ENCODE results near the gene PRSS22. TPM values are rescaled to one million over a fixed set of nuclear protein-coding genes. Genes with fewer than 3 reads are reported as not detected.

PRSS22 gene
- total RNA-seq, 1 donor from 2014 or later, result 23.3 TPM

GRCh38 chr16:2884041-2884451 is 26.1 kb upstream of the PRSS22 start:
- Mint-ChIP-seq H3K27ac (peak overlapping the region; percentile 89), H3K4me1 (ENCODE audit: low read depth) (peaks cover 7% of the 10 kb centered on the region), H3K9me3 (ENCODE audit: low read depth) (no peaks in the 10 kb centered on the region), H3K36me3 (ENCODE audit: insufficient read depth) (no peaks in the 10 kb centered on the region), H3K4me3 (ENCODE audit: low read depth) (peak overlapping the region; percentile 89), H3K27me3 (peaks cover 8% of the 10 kb centered on the region)
- no peak for DNase-seq (ENCODE audit: low spot score, unreplicated experiment)
- TF ChIP-seq CTCF (IDR thresholded peaks at IDR 0.05; ENCODE audit: unreplicated experiment), result no peak

DNA sequence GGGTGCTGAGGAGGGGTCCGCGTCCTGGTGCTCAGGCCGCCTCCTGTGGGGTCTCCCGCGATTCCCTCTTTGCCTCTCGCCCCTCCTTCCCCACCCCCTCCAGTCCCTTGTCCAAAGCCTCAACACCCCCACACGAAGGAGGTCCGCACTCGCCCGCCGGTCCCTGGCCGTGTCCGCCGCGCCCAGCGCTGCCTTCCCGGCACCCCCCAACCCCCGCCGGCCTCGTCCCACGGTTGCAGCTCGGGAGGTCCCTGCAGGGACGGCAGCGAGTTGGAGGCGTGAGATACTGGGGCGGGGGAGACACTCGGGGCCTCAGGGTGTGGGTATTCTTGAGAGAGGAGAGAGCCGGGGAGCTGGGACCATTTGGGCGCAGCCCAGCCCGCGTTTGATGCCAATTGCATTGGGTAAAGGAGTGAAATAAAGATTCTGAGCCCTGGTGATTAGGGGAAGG is 25.5 kb upstream of the PRSS22 start:
- DNase-seq (ENCODE audit: low spot score, unreplicated experiment), result peak; percentile 24
- peaks cover 7% of the 10 kb centered on the region for H3K4me1 Mint-ChIP-seq (ENCODE audit: low read depth)
- no peaks in the 10 kb centered on the region for H3K36me3 Mint-ChIP-seq (ENCODE audit: insufficient read depth)
- H3K9me3 Mint-ChIP-seq (ENCODE audit: low read depth), result no peaks in the 10 kb centered on the region
- no peak for TF ChIP-seq CTCF (IDR thresholded peaks at IDR 0.05; ENCODE audit: unreplicated experiment)
- H3K4me3 Mint-ChIP-seq (ENCODE audit: low read depth), result peak overlapping the region; percentile 89
- H3K27ac Mint-ChIP-seq, result peak overlapping the region; percentile 89
- H3K27me3 Mint-ChIP-seq, result peaks cover 8% of the 10 kb centered on the region

DNA sequence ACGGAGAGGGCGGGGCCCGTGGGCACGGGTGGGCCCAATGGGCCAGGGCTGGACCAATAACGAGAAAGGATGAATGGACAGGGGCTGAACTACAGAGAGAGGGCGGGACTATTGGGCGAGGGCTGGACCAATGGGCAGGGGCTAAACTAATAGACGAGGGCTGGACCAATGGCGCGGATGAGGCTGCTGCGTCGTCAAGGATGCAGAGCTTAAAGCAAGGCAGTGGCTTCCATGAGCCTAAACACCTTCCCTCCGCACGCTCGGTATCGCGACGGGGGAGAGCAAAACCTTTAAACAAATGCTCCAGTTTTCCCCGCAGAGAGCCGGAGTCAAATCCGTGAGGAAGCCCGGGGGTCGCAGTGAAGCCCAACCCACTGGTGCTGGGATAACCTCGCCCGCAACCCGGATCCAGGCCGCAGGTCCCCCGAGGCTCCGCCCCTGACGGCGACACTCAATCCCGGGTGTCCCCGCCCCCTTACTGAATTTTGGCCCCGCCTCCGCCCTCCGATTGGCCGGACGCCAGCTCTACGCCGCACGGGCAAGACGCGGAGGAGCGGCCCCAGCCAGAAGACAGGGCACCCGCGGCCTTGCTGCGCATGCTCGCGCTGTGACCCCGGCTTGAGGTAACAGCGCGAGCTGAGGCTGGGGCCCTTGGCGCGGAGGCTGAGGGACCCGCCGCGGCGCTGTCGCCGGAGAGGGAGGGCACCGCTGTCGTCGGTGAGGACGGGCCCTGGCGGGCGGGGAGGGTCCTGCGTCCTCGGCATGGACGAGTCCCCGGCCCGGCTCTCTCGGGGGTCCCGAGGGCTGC is 24.9 kb upstream of the PRSS22 start, which contains the start of gene FLYWCH2:
Gene FLYWCH2 (plus strand): TSS at position 566 of the 808 bp plus-strand sequence. CDS start 13,235 bp downstream, outside the sequence.
- Mint-ChIP-seq H3K27me3 (peaks cover 8% of the 10 kb centered on the region), H3K36me3 (ENCODE audit: insufficient read depth) (no peaks in the 10 kb centered on the region), H3K9me3 (ENCODE audit: low read depth) (no peaks in the 10 kb centered on the region), H3K4me3 (ENCODE audit: low read depth) (peak within 1 kb of the TSS; percentile 89), H3K4me1 (ENCODE audit: low read depth) (peaks cover 7% of the 10 kb centered on the region), H3K27ac (peak within 1 kb of the TSS; percentile 98)
- DNase-seq (ENCODE audit: low spot score, unreplicated experiment), result peak; percentile 100
- TF ChIP-seq CTCF (IDR thresholded peaks at IDR 0.05; ENCODE audit: unreplicated experiment), result peak; percentile 31

DNA sequence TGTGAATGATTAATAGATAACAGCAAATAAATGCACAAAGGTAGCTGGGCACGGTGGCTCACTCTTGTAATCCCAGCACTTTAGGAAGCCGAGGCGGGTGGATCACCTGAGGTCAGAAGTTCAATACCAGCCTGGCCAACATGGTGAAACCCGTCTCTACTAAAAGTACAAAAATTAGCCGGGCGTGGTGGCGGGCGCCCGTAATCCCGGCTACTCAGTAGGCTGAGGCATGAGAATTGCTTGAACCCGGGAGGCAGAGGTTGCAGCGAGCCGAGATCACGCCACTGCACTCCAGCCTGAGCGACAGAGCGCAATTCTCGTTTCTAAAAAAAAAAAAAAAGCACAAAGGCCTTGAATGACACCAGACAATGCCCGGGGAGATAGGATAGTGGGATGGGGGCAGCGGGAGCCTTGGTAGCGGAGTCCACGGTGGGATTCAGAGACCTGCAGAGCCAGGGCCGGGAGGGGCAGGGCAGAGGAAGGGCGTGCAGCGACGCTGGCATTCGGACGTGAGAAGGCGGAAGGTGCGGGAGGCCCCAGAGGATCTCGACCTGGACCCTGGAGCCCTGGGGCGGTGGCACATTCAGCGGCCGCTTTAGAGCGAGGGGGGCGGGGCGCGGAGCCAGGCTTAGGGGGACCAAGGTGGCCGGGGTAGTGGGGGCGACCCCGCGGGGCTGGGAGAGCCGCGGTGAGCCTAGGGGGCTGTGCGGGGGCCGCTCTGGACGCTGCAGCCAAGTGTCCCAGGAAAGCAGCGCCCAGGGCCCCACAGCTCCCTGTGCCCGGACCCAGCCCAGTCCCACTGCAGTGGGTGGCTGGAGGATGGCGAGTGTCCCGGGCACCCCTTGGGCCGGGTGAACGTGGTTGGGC is 24.0 kb upstream of the PRSS22 start:
- Mint-ChIP-seq H3K4me1 (ENCODE audit: low read depth) (peaks cover 7% of the 10 kb centered on the region), H3K9me3 (ENCODE audit: low read depth) (no peaks in the 10 kb centered on the region), H3K36me3 (ENCODE audit: insufficient read depth) (no peaks in the 10 kb centered on the region), H3K27ac (peak overlapping the region; percentile 86), H3K27me3 (peaks cover 8% of the 10 kb centered on the region), H3K4me3 (ENCODE audit: low read depth) (peak overlapping the region; percentile 89)
- no peak for TF ChIP-seq CTCF (IDR thresholded peaks at IDR 0.05; ENCODE audit: unreplicated experiment)
- peak; percentile 28 for DNase-seq (ENCODE audit: low spot score, unreplicated experiment)

GRCh38 chr16:2879854-2880508 is 22.0 kb upstream of the PRSS22 start:
- peaks cover 7% of the 10 kb centered on the region for H3K4me1 Mint-ChIP-seq (ENCODE audit: low read depth)
- no peak overlapping the region for H3K4me3 Mint-ChIP-seq (ENCODE audit: low read depth)
- H3K27me3 Mint-ChIP-seq, result peaks cover 12% of the 10 kb centered on the region
- DNase-seq (ENCODE audit: low spot score, unreplicated experiment), result no peak
- no peaks in the 10 kb centered on the region for H3K36me3 Mint-ChIP-seq (ENCODE audit: insufficient read depth)
- H3K27ac Mint-ChIP-seq, result no peak overlapping the region
- TF ChIP-seq CTCF (IDR thresholded peaks at IDR 0.05; ENCODE audit: unreplicated experiment), result no peak
- H3K9me3 Mint-ChIP-seq (ENCODE audit: low read depth), result no peaks in the 10 kb centered on the region

All from progenitor cell of endocrine pancreas (in vitro differentiated cells).